Subcutaneous abdominal adipose tissue (tissue), 5 donors: Measurements from ENCODE around the gene NMNAT2.

Source experiments
- H3K27ac ChIP-seq: one replicate; pipeline ENCODE4 v1.7.0; 2013; ENCODE audit warnings: low read depth, mild to moderate bottlenecking, inconsistent platforms, low read length, moderate library complexity
- H3K27me3 ChIP-seq, 5 donors: one replicate each; pipeline ENCODE4 v1.7.0; 2013; ENCODE audit warnings: low read length in 5 of 5, inconsistent platforms in 1 of 5; ENCODE audit not compliant: control insufficient read depth in 5 of 5, insufficient read depth in 4 of 5
- H3K36me3 ChIP-seq, 5 donors: one replicate each; pipeline ENCODE4 v1.7.0; 2013; ENCODE audit warnings: low read length in 5 of 5; ENCODE audit not compliant: control insufficient read depth in 5 of 5, insufficient read depth in 5 of 5
- H3K4me1 ChIP-seq, 5 donors: one replicate each; pipeline ENCODE4 v1.7.0; 2013; ENCODE audit warnings: low read length in 5 of 5, mild to moderate bottlenecking in 3 of 5, moderate library complexity in 1 of 5; ENCODE audit not compliant: control insufficient read depth in 5 of 5, insufficient read depth in 5 of 5
- H3K4me3 ChIP-seq, 5 donors: one replicate each; pipeline ENCODE4 v1.7.0; 2013; ENCODE audit warnings: low read length in 5 of 5, low read depth in 1 of 5
- H3K9ac ChIP-seq, 5 donors: one replicate each; pipeline ENCODE4 v1.7.0; 2013; ENCODE audit warnings: low read length in 5 of 5, mild to moderate bottlenecking in 4 of 5, moderate library complexity in 3 of 5
- H3K9me3 ChIP-seq, 5 donors: one replicate each; pipeline ENCODE4 v1.7.0; 2013; ENCODE audit warnings: low read length in 5 of 5; ENCODE audit not compliant: control insufficient read depth in 5 of 5
- donor health status: healthy.
- donor health status: healthy.
- donor health status: healthy.
- donor health status: healthy.
- donor health status: healthy.

The NMNAT2 gene

DNA sequence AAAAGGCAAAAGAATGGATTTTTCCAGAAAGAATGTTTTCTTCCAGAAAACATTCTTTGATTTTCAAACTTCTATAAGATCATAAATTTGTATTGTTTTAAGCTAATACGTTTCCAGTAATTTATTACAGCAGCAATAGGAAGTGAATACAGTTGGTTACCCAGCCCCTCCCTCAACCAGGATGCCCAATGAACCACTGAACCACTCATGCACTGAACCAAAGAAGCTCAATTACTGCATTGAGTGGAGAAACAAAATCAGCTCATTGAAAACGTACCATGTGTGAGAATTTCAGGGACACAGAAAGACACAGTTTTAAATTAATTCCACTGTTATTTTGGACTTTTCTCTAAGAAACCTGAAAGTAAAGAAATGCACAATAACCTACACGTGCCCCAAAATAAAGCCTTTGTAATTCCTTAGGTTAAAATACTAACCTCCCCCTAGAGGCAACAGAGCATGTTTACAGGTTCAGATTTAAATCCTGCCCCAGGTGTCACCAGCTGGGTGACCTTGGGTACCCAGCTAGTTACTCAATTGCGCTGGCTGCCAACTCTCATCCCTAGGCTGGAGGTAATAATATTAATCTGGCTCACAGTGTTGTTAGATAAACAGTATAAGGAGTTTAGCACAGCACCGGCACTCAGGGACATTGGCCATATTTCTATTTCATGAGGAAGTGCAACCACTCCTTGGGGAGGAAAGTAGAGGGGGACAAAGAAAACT, 111.7 kb downstream of the NMNAT2 start:
- no peak overlapping the region for H3K9ac ChIP-seq
- no peak overlapping the region for H3K4me3 ChIP-seq
- no peaks in the 10 kb centered on the region for H3K27me3 ChIP-seq
- H3K36me3 ChIP-seq, result no peaks in the 10 kb centered on the region
- H3K27ac ChIP-seq, result peak overlapping the region; percentile 47
- H3K9me3 ChIP-seq, result no peaks in the 10 kb centered on the region
- H3K4me1 ChIP-seq, result peaks cover 0 to 71% (median 20%) of the 10 kb centered on the region in 5 donors

- H3K27ac ChIP-seq, result peak overlapping the region; percentile 48
- no peaks in the 10 kb centered on the region for H3K36me3 ChIP-seq
- no peaks in the 10 kb centered on the region for H3K27me3 ChIP-seq
- peak overlapping the region in 2 of 5 donors; percentile 39 to 49 for H3K4me3 ChIP-seq
- H3K4me1 ChIP-seq, result peaks cover 0 to 52% (median 15%) of the 10 kb centered on the region in 5 donors
- H3K9ac ChIP-seq, result no peak overlapping the region
- no peaks in the 10 kb centered on the region for H3K9me3 ChIP-seq
Measured at GRCh38 chr1:183304440-183305107, 113.6 kb downstream of the NMNAT2 start.

- no peaks in the 10 kb centered on the region for H3K9me3 ChIP-seq
- peak overlapping the region; percentile 61 for H3K27ac ChIP-seq
- no peak overlapping the region for H3K9ac ChIP-seq
- H3K4me3 ChIP-seq, result peak overlapping the region in 2 of 5 donors; percentile 12 to 39
- H3K27me3 ChIP-seq, result no peaks in the 10 kb centered on the region
- no peaks in the 10 kb centered on the region for H3K36me3 ChIP-seq
- H3K4me1 ChIP-seq, result peaks cover 0 to 52% (median 15%) of the 10 kb centered on the region in 5 donors
Measured at GRCh38 chr1:183303901-183304300, 114.3 kb downstream of the NMNAT2 start.

DNA sequence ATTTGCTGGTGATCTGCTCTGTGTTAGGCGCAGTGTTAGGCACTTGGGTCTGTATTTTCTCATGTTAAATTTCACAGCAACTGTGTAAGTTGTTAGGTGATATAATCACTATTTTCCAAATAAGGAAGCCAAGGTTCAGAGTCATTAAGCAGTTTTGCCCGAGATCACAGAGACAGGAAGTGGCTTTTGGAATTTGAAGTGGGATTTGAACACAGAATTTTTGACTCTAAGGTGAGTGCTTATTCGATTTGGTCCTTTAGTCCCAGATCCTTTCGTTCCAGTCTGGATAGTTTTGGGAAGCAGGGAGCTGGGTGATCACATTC, 114.9 kb downstream of the NMNAT2 start:
- H3K9ac ChIP-seq, result no peak overlapping the region
- H3K4me3 ChIP-seq, result peak overlapping the region in 1 of 5 donors; percentile 12
- no peaks in the 10 kb centered on the region for H3K9me3 ChIP-seq
- H3K4me1 ChIP-seq, result peaks cover 0 to 52% (median 15%) of the 10 kb centered on the region in 5 donors
- H3K36me3 ChIP-seq, result no peaks in the 10 kb centered on the region
- no peaks in the 10 kb centered on the region for H3K27me3 ChIP-seq
- H3K27ac ChIP-seq, result peak overlapping the region; percentile 61

DNA sequence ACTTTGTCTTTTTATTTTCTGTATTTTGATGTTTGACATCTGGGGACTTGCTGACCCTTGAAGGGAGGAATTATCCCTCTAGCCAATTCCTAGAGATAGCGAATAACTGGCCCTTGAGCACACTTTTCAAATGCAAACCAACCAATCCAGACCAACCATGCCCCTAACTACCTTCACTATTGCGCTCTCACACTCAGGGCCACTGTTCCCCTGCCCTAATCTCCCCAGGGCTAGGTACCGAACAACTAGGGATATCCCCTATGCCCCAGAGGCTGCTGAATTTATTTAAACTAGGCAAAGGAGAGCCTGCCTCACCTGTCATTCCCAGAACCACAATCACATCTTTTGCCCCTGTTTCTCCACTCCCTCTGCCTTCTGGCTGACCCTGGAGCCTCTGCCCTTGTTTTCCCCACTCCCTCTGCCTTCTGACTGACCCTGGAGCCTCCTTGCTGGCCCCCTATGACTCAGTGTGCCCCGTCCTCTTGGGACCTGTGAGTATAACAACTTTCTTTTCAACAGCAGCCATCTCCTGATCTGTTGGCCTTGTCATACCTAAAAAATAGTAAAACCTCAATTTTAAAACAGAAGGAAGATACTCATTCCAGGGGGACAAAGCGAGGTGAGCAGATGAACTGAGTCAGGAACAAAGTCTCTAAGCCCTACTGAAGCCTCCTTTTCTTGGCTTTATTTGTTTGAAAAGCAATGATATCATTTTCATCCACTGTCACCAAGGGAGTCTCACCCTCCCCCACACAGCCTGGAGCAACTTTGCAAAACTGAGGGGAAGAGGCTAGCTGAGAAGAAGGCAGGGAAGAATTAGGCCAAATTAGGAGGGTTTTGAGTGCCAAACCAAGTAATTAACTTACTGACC, 115.5 kb downstream of the NMNAT2 start:
- Histone ChIP-seq H3K9me3 (no peaks in the 10 kb centered on the region), H3K27ac (peak overlapping the region; percentile 61), H3K4me1 (peaks cover 0 to 48% (median 15%) of the 10 kb centered on the region in 5 donors), H3K9ac (no peak overlapping the region), H3K27me3 (no peaks in the 10 kb centered on the region), H3K4me3 (no peak overlapping the region), H3K36me3 (no peaks in the 10 kb centered on the region)

DNA sequence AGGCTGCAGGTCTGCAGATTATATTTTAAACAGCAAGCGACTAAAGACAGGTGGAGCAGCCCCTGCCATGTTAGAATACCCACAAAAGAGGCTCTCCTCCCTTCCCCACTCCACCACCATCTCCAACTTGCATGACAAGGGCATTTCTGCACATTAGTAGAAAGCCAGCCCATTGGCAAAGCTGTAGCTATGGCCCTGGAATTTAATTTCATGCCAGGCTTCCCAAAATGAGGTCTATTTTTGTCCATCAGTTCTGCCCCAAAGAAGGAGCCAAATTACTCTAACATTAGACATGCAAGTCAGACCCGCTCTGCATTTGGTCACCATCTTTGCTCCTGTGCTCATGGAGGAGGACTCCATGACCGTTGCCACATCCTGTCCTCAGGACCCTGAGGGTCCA, 116.9 kb downstream of the NMNAT2 start:
- H3K9ac ChIP-seq, result no peak overlapping the region
- no peak overlapping the region for H3K4me3 ChIP-seq
- H3K27ac ChIP-seq, result no peak overlapping the region
- no peaks in the 10 kb centered on the region for H3K27me3 ChIP-seq
- no peaks in the 10 kb centered on the region for H3K36me3 ChIP-seq
- no peaks in the 10 kb centered on the region for H3K9me3 ChIP-seq
- H3K4me1 ChIP-seq, result peaks cover 0 to 38% (median 13%) of the 10 kb centered on the region in 5 donors

DNA sequence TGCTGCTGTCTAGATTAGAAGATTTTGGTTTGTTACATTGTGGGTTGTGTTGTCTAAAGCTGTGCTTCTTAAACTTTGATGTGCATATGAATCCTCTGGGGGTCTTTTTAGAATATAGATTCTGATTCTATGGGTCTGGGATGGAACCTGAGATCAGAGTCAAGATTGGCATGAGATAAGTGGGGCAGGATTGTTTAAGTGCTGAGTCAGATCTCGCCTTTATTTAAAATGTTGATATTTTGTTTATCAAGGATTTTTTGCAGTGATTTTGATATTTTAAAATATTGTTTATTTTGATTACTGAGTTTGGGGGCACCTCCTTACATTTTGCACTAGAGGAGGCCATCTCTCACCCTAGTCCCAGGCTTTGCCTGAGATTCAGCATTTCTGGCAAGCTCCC, 117.4 kb downstream of the NMNAT2 start:
- H3K4me1 ChIP-seq, result peaks cover 0 to 35% (median 13%) of the 10 kb centered on the region in 5 donors
- H3K27me3 ChIP-seq, result no peaks in the 10 kb centered on the region
- no peaks in the 10 kb centered on the region for H3K36me3 ChIP-seq
- no peak overlapping the region for H3K27ac ChIP-seq
- no peaks in the 10 kb centered on the region for H3K9me3 ChIP-seq
- no peak overlapping the region for H3K4me3 ChIP-seq
- no peak overlapping the region for H3K9ac ChIP-seq

DNA sequence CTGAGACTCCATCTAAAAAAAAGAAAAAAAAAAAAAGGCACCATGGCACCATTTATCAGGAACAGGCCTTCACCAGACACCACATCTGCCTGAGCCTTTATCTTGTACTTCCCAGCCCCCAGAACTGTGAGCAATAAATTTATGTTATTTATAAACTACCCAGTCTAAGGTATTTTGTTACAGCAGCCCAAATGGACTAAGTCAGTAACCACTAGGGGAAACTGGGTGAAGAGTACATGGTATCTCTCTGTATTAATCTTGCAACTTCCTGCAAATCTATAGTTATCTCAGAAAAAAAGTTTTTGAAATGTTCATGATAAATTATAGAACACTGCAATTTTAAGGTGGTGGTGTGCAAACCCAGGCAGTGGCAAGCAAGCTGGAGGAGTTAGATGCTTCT, 117.8 kb downstream of the NMNAT2 start:
- no peak overlapping the region for H3K9ac ChIP-seq
- no peaks in the 10 kb centered on the region for H3K9me3 ChIP-seq
- H3K4me1 ChIP-seq, result peaks cover 0 to 33% (median 13%) of the 10 kb centered on the region in 5 donors
- no peaks in the 10 kb centered on the region for H3K36me3 ChIP-seq
- no peak overlapping the region for H3K4me3 ChIP-seq
- H3K27ac ChIP-seq, result no peak overlapping the region
- no peaks in the 10 kb centered on the region for H3K27me3 ChIP-seq

DNA sequence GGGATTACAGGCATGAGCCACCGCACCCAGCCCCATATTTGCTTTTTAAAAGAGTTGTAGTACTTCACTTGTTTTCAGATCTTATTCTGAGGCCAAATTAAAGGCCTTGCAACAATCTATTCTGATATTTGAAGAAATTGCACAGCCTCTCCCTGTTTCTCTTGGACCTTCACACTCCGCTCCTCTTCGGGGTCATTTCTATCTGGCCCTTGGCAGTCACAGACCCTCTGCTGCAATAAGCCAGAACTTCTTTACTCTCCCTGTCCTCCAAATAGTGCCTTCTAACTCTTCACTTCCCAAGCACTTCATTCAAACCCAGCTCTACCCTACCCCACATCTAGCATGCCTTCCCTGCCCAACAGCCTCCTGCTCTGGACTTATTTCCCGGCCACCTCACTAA, 121.4 kb downstream of the NMNAT2 start:
- Histone ChIP-seq H3K27ac (no peak overlapping the region), H3K4me3 (no peak overlapping the region), H3K9me3 (no peaks in the 10 kb centered on the region), H3K9ac (no peak overlapping the region), H3K27me3 (no peaks in the 10 kb centered on the region), H3K36me3 (no peaks in the 10 kb centered on the region), H3K4me1 (peaks cover 0 to 6% (median 0%) of the 10 kb centered on the region in 5 donors)

DNA sequence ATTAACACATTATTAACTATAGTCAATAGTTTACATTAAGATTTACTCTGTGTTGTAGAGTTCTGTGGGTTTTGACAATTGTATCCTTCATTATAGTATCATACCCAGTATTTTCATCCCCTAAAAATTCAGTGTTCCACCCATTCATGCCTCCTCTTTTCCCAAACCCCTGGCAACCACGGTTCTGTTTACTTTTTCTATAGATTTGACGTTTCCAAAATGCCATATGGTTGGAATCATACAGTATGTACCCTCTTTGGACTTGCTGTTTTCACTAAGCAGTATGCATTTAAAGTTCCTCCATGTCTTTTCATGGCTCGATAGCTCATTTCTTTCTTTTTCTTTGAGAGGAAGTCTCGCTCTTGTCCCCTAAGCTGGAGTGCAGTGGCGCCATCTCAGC, 122.7 kb downstream of the NMNAT2 start:
- Histone ChIP-seq H3K27ac (no peak overlapping the region), H3K4me3 (no peak overlapping the region), H3K4me1 (peaks cover 0 to 7% (median 0%) of the 10 kb centered on the region in 5 donors), H3K36me3 (no peaks in the 10 kb centered on the region), H3K9me3 (no peaks in the 10 kb centered on the region), H3K27me3 (no peaks in the 10 kb centered on the region), H3K9ac (no peak overlapping the region)
